HG03108 (cell line): Measurements from ENCODE around the gene FGFR4.

Source experiments
- ATAC-seq: cut with Tn5 transposase; IDR thresholded peaks from one replicate; pipeline ENCODE4 v1.9.1; 2021; ENCODE audit warnings: moderate library complexity; ENCODE audit not compliant: unreplicated experiment

The FGFR4 gene

GRCh38 chr5:177131019-177131320 is 44.3 kb downstream of the FGFR4 start:
- ATAC-seq: no peak

DNA sequence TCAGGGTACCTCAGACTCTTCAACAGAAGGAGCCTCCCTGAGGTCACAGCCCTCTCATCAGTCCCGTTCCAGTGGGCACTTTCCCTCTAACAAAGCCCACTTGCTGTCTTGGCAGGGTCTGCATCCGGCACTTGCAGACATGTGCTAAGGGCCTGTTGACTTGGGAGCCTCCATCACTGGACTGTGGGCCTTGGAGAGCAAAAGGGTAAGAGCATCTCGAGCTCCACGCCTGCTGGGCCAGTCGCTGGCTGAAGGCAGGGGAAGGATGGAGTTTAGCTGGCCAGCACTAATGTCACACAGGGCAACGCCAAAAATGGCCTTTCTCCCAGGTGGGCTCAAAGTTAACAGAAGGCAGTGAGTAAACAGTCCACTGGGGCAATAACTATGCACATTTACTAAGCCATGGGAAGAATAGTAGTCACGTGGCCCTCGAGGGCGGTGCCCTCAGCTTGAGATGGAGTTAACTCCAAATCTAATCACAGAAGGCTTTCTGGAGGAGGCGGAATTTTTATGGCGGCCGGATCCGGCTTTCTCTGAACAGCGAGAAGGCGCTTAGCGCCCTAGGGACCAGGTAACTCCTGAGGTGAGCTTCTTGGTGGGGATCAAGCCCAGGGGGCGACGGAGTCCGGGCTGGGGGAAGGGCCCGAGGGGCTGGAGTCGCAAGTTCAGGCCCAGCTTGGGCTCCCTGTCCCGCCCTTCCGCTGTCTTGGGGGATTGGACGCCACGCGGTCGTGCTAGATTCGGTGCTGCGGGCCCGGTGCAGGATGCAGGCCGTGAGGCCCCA is 44.8 kb downstream of the FGFR4 start:
- no peak for ATAC-seq

DNA sequence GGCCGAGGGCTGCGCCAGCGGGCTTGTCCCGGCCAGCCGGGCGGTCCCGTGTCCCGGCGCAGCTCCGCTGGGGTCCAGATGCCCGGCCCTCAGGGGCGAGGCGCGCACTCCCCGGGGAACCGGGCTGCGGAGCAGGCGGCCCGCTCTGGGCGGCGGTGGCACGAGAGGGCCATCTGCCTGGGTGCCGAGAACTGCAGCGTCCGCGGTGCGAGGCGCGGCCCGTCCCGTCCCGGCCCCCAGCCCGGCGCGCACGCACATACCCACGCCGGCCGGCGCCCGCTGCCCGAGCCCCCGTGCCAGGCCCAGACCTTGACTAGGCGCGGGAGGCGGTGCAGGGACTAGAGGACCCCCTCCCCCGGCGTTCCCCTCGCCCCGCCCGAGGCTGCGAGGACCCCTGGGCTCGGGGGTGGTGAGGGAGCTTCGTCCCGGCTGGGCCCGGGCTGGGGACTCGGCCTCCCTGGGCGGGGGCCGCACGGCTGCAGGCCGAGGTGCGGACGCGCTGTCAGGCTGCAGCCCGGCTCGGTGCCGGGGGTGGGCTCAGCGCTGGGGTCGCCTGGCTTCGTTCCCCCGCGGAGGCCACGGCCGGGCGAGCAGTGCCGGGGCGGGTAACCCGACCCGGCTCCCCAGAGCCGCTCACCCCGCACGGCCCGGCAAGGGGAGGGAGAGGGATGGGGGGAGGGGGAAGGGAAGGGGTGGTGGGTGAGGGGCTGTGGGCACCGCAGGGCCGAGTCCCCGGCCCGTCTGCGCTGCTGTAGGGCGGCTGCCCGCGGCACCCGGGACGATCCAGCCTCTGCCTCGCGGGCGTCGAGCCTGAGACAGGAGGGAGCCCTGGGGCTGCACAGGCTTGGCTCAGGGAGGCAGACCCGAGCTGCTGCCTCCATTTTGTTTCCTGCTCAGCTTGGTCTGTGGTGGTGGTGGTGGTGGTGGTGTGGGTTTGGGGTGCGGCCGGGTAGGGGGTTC is 45.7 kb downstream of the FGFR4 start:
- no peak for ATAC-seq

DNA sequence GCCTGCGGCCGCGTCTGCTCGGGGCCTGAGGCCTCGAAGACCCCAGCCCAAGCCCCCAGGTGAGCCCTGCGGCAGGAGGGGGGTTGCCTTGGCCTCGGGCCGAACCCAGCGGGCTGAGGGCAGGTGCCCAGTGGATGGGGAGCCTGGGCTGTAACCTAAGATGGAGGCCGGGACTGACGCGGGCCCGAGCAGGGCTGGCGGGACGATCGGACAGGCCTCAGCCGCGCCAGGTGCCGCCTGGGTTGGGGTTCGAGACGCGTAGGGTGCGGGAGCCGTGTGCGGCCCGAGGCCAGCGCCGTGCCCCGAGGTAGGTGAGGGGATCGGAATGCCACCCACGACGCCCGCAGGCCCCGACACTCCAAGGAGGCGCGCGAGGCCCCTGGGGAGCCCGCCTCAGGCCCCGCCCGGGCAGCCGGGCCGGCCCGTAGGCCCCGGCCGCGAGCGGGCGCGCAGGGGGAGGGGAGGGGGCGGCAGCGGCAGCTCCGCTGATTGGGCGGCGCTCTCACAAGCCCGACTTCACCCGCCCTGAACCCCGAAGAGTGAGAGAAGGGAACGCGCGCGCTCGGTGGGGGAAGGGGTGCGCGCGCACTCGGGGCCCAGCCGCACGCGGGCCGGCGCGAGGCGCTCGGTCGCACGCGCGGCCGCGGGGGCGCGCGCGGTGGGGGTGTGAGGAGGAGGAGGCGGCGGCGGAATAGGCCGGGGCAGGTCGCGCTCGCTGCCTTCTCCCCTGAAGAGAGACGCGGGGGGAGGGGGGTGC is 46.6 kb downstream of the FGFR4 start, which contains the start of gene NSD1:
Gene NSD1, plus strand, starts transcription at position 678 of the 757 bp plus-strand sequence. CDS start 1,331 bp downstream, outside the sequence.
- peak; percentile 54 for ATAC-seq

- peak; percentile 19 for ATAC-seq
Measured at GRCh38 chr5:177133853-177134696, 47.4 kb downstream of the FGFR4 start.

GRCh38 chr5:177134697-177135225 is 48.0 kb downstream of the FGFR4 start:
- no peak for ATAC-seq

DNA sequence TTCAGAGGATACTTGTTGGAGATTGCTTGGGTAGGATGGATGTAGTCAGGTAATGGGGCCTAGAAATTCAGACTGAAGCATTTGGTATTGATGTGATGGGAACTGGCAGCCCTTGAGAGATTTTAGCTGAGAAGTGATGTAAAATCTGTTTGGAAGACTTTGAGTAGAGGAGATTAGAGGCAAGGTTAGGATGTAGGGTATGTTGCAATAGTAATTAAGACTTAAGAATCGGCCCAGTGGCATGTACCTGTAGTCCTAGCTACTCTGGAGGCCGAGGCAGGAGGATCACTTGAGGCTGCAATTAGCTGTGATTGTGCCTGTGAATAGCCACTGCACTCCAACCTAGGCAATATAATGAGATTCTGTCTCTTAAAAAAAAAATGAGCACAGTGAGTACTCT is 53.6 kb downstream of the FGFR4 start:
- no peak for ATAC-seq

DNA sequence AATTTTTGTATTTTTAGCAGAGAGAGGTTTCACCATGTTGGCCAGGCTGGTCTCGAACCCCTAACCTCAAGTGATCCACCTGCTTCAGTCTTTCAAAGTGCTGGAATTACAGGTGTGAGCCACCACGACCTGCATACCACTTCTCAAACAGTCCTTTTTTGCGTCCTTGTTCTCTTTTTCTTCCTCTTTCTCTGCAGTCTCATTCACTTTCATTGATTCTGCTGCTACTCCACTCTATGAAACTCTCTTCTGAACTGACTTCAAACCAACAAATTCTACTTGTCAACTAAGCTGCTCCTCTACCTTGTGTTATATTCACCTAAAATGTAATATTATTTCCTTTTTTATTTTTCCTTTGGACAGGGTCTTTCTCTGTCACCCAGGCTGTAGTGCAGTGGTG is 54.8 kb downstream of the FGFR4 start:
- no peak for ATAC-seq

DNA sequence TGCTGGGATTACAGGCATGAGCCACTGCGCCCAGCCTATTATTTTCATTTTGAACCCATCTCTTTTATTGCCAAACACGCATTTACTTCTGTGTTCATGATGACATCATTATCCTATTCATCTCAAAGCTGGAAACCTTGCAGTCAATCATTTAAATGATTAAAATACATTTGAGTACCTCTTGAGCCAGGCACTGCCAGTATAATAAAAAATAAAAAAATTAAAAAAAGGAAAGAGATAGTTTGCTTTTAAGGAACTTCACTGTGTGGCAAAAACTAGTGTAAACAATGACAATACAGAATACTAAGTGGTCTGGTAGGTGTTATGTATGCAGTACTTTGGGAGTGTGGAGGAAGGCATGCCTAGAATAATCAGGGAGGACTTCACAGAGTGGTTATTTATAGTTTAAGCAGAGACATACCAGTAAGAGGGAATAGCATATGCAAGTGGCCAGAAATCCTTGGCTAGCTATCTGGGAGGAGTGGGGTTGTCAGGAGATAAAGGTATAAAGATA is 55.4 kb downstream of the FGFR4 start:
- no peak for ATAC-seq

GRCh38 chr5:177142778-177143177 is 56.1 kb downstream of the FGFR4 start:
- ATAC-seq: no peak

GRCh38 chr5:177146891-177147638 is 60.4 kb downstream of the FGFR4 start:
- no peak for ATAC-seq
